Stimulated activated CD8-positive, alpha-beta memory T cell treated with anti-CD3 and anti-CD28 coated beads, Interleukin-12 subunit alpha, Interleukin-12 subunit beta, amount 100 ng/mL, for 4 hours (primary cell): ENCODE data around the gene ADAMTS17.

Experiments
- DNase-seq: peaks from one replicate; pipeline ENCODE4 v3.0.0-alpha.2; 2020; ENCODE audit warnings: low read depth

The ADAMTS17 gene

GRCh38 chr15:100019601-100020000 lies 322.2 kb downstream of the ADAMTS17 start:
- no peak for DNase-seq

DNA sequence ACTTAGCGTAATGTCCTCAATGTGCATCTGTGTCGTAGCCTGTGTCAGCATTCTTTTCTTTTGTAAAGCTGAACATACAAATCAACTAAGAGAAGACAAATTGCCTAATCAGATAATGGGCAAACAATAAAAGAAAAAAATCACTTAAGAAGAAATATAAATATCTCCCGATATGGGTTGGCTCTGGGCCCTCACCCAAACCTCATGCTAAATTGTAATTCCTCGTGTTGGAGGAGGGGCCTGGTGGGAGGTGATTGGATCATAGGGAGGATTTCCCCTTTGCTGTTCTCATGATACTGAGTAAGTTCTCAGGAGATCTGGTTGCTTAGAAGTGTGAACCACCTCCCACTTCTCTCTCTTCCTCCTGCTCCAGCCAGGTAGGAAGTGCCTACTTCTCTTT lies 323.6 kb downstream of the ADAMTS17 start:
- DNase-seq: no peak

GRCh38 chr15:100017140-100017539 lies 324.6 kb downstream of the ADAMTS17 start:
- DNase-seq: no peak

GRCh38 chr15:100016632-100017031 lies 325.1 kb downstream of the ADAMTS17 start:
- DNase-seq: no peak

- DNase-seq: no peak
Measured at GRCh38 chr15:100011235-100011634, 330.5 kb downstream of the ADAMTS17 start.

GRCh38 chr15:100009372-100009771 lies 332.4 kb downstream of the ADAMTS17 start:
- no peak for DNase-seq

- DNase-seq: no peak
Measured at GRCh38 chr15:100008258-100008657, 333.5 kb downstream of the ADAMTS17 start.

DNA sequence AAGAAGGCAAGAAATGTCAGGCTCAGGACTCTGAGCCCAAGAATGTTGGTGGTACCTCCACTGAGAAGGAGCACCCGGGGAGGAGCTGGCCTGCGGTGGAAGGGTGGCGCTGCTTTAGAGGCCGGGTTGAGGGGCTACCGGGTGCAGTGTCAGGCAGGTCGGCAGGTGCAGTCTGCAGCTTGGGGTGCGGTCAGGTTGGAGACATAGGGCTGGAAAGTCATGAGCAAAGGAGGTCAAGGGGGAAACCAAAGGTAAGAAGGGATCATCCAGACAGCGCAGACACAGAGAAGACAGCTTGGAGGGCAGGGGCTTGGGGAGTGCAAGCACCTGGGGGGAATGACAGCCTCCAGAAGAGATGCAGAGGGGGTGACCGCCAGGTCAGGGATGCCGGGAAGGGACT lies 334.2 kb downstream of the ADAMTS17 start:
- no peak for DNase-seq

DNA sequence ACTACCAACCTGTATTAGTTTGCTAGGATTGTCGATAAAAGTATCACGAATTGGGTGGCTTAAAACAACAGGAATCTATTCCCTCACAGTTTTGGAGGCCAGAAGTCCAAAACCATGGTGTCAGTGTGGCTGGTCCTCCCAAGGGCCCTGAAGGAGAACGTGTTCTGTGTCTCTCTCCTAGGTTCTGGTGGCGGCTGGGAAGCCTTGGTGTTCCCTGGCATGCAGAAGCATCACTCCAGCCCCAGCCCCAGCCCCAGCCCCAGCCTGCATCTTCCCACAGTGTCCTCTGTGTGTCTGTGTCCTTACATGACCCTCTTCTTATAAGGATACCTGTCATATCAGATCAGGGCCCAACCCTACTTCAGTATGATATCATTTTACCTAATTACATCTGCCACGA lies 336.1 kb downstream of the ADAMTS17 start:
- DNase-seq: no peak

GRCh38 chr15:100005013-100005412 lies 336.8 kb downstream of the ADAMTS17 start:
- no peak for DNase-seq

DNA sequence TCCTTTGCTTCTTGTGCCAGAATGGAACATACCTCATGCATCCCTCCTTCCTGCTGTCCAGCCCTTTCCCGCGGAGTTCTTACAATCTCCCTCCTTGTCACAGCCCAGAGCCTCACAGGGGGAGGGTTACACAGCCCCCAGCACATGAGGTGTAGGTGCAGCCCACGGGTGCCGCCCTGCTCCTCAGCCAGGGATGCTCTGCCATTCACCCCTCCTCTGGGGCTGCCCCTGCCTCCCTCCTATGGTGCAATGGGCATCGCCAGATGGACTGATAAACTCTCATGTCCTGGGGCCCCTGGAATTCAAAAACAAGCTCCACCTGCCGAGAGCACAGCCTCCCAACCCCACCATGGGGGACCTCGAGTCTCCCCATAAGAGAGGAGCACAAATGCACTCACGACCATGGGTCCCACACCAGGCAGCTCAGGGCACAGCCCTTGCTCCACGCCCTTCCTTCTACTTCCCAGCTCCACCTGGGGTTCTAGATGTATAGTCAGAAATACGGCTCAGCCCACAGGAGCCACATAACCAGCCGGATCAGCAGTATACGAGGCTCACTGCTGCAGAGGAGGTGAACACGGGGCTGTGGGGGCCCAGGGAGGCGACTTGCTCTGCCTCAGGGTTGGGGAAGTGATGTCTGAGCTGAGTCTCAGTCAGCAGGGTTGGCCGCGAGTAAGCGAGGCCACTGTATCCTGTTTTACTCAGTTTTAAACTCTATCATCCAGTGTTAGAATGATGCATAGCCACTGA lies 338.8 kb downstream of the ADAMTS17 start:
- no peak for DNase-seq

- no peak for DNase-seq
Measured at GRCh38 chr15:100002086-100002620, 339.6 kb downstream of the ADAMTS17 start.

DNA sequence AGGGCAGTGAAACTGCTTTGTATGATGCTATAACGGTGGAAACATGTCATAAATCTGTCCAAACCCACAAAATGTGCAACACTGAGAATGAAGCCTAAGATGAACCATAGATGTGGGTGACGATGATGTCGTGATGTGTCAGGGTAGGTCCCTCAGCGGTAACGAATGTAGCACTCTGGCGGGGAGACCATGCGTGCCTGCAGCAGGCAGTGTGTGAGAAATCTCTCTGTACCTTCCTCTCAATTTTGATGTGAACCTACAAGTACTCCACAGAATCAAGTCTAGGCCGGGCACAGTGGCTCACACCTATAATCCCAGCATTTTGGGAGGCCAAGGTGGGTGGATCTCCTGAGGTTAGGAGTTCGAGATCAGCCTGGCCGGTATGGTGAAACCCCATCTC lies 340.4 kb downstream of the ADAMTS17 start:
- no peak for DNase-seq

DNA sequence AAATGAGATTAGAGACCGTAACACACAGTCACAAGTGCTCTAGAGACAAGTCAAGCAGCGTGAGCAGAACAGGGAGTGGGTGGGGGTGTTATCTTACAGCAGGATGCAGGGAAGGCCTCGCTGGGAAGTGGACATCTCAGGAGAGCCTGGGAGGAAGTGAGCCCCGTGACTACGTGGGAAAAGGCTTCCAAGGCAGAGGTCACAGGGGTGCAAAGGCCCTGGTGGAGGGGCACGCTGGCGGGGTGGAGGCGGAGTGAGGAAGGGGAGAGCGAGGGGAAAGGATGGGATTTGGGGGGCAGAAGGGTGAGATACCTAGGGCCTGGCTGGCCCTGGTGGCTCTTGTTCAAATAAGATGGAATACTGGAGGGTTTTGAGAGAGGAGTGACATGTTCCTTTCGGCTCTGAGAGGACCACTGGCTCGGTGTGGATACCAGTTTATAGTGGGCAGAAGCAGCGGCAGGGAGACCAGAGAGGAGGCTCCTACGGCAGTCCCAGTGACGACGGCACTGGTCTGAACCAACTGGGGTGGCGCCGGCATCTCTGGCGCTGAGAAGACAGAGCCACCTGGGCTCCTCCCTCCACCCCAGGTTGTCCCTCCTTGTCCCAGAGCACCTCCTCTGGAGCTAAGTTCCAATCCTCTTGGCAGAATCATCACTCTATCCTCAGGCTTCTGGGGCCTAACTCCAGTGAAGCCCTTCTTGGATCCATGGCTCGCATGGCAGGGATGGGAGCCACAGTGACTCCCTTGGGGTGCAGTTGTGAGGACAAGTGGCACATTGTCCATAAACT lies 342.3 kb downstream of the ADAMTS17 start:
- DNase-seq: no peak

DNA sequence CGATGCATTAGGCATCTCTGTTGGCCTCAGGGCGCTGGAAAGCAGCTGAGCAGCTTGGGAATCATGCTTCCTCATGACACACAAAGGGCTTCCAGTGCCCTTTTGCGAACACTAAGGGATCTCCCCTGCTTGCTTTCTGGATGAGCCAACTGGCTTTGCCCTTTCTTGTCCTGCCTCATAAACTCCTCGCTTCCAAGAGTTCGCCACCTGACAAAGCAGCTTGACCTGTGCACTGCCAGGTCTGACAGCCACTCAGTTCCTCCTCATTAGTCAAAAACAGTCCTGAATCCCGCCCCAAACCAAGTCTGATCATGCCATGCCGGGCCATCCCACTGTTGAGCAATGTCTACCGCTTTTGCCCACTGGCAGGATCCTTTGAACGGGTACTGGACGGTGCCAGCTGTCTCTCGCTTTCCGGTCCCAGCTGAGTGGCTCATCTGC lies 343.1 kb downstream of the ADAMTS17 start:
- no peak for DNase-seq

- no peak for DNase-seq
Measured at GRCh38 chr15:99997112-99997651, 344.6 kb downstream of the ADAMTS17 start.

- no peak for DNase-seq
Measured at GRCh38 chr15:99996660-99997059, 345.1 kb downstream of the ADAMTS17 start.

DNA sequence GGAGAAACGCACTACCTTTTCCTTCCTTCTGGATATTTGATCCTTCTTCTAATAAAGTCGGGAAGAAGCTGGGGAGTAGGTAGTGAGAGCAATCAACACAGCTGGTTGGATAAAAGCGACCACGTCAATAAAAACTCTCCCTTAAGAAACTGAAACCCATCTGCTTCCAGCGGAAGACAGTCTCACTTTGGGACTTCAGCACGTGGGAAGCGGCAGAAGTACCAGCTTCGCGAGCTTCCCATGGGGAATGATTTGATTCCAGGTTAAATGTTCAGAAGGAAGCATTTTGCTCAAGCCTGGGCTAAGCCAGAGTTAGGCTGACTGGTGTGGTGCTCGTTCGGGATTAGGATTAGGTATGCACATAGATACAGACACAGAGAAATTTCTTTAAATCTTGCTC lies 346.2 kb downstream of the ADAMTS17 start:
- no peak for DNase-seq

DNA sequence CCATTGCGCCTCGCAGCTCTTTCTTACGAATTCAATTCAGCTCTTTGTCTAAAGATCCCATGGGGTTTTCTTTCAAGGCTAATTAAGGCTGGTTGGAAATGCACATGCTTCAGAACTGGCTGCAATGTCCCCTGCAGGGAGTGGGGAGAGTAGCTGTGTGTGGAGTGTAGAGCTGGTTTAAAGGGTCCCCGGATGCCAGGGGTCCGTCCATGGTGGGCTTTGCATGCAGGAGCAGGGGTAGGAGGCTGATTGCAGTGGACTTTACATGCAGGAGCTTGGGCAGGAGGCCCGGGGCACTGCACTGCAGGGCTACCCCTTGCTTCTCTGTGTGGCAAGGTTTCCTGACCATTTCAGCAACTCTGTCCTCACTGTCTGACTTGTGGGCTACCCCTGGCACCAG lies 346.9 kb downstream of the ADAMTS17 start:
- no peak for DNase-seq

- DNase-seq: no peak
Measured at GRCh38 chr15:99993681-99994131, 348.1 kb downstream of the ADAMTS17 start.

- no peak for DNase-seq
Measured at GRCh38 chr15:99993262-99993661, 348.5 kb downstream of the ADAMTS17 start.

DNA sequence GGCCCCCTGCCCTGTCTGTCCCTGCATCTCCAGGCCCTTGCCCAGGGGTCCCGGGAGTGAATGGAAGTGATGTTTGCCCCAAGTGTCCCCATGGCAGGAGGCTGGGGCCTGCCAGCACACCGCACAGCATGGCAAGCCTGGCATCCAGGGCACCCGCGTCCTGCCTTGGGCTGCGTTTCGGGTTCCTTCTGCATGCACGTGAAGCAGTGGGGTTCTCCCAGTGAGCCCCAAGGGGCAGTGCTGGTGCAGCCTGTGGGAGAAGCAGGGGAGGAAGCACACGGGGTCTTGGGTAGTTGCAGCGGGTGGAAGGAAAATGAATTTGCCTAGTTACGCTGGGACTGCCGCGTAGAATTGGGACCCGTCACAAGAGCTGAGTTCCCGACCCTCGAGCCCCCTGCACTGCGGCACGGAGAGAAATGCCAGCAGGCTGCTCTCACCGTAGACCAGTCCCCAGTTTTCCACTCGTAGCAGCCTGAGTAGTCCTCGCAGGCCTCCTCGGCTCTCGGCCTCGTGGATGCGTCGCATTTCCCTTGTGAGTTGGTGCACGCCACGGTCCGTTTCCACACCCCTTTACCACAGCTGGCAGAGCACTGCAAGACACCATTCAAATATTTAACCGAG lies 349.1 kb downstream of the ADAMTS17 start:
- DNase-seq: no peak
